DOHH2 (cell line): Measurements from ENCODE around the gene SARNP.

Experiments
- H3F3A ChIP-seq: fragments of 200-600 bp; sonication (generic), shearing (Covaris generic); 2 replicates; pipeline ENCODE4 v1.6.0; 2016; ENCODE audit warnings: antibody characterized with exemption, mild to moderate bottlenecking; ENCODE audit not compliant: control insufficient read depth, insufficient read depth
- H3K27ac ChIP-seq: fragments of 200-600 bp; sonication (generic); 2 replicates; pipeline ENCODE4 v1.5.1; 2014; ENCODE audit warnings: low read depth, mild to moderate bottlenecking, low read length, moderate library complexity
- H3K27me3 ChIP-seq: fragments of 200-600 bp; sonication (generic); 2 replicates; pipeline ENCODE4 v1.6.1; 2014; ENCODE audit warnings: mild to moderate bottlenecking, low read length, mixed read lengths; ENCODE audit not compliant: control insufficient read depth
- H3K36me3 ChIP-seq: fragments of 200-600 bp; sonication (generic); 2 replicates; pipeline ENCODE4 v1.6.1; 2014; ENCODE audit warnings: mild to moderate bottlenecking, low read length, moderate library complexity, mixed read lengths; ENCODE audit not compliant: control insufficient read depth
- H3K4me1 ChIP-seq: fragments of 200-600 bp; sonication (generic); 2 replicates; pipeline ENCODE4 v1.6.1; 2014; ENCODE audit warnings: mild to moderate bottlenecking, low read length, mixed read lengths; ENCODE audit not compliant: control insufficient read depth
- H3K4me2 ChIP-seq: fragments of 200-600 bp; sonication (generic); 2 replicates; pipeline ENCODE4 v1.6.0; 2014; ENCODE audit warnings: mild to moderate bottlenecking, low read length, moderate library complexity
- H3K4me3 ChIP-seq: fragments of 200-600 bp; sonication (generic); 2 replicates; pipeline ENCODE4 v1.5.1; 2014; ENCODE audit warnings: mild to moderate bottlenecking, low read length, mixed read lengths
- H3K79me2 ChIP-seq: fragments of 200-600 bp; sonication (generic); 2 replicates; pipeline ENCODE4 v1.6.1; 2014; ENCODE audit warnings: mild to moderate bottlenecking, low read length, mixed read lengths; ENCODE audit not compliant: control insufficient read depth
- H3K9me2 ChIP-seq: fragments of 200-600 bp; sonication (generic); replicated peaks from 2 replicates; pipeline ENCODE4 v1.6.1; 2014; ENCODE audit warnings: mild to moderate bottlenecking, low read length, mixed read lengths; ENCODE audit not compliant: control insufficient read depth
- H3K9me3 ChIP-seq: fragments of 200-600 bp; sonication (generic); 2 replicates; pipeline ENCODE4 v1.6.1; 2014; ENCODE audit warnings: antibody characterized with exemption, low read length, mixed read lengths; ENCODE audit not compliant: control insufficient read depth, insufficient read depth
- H4K20me1 ChIP-seq: fragments of 200-600 bp; sonication (generic); 2 replicates; pipeline ENCODE4 v1.6.0; 2014; ENCODE audit warnings: low read depth, mild to moderate bottlenecking, antibody characterized with exemption, low read length, moderate library complexity; ENCODE audit not compliant: control insufficient read depth, insufficient read depth
- EZH2phosphoT487 ChIP-seq: fragments of 200-600 bp; sonication (generic); IDR thresholded peaks from 2 replicates; pipeline ENCODE4 v1.6.1; 2017; ENCODE audit warnings: borderline replicate concordance, mild to moderate bottlenecking, antibody characterized with exemption, low read length, moderate library complexity, mixed read lengths
- TF ChIP-seq, protein P1 (sequence below): fragments of 200-600 bp; sonication (generic); IDR thresholded peaks from one replicate; pipeline ENCODE4 v1.5.1; 2014; ENCODE audit warnings: antibody characterized with exemption, mild to moderate bottlenecking, low read depth, low read length; ENCODE audit not compliant: poor library complexity, severe bottlenecking

SARNP gene

DNA sequence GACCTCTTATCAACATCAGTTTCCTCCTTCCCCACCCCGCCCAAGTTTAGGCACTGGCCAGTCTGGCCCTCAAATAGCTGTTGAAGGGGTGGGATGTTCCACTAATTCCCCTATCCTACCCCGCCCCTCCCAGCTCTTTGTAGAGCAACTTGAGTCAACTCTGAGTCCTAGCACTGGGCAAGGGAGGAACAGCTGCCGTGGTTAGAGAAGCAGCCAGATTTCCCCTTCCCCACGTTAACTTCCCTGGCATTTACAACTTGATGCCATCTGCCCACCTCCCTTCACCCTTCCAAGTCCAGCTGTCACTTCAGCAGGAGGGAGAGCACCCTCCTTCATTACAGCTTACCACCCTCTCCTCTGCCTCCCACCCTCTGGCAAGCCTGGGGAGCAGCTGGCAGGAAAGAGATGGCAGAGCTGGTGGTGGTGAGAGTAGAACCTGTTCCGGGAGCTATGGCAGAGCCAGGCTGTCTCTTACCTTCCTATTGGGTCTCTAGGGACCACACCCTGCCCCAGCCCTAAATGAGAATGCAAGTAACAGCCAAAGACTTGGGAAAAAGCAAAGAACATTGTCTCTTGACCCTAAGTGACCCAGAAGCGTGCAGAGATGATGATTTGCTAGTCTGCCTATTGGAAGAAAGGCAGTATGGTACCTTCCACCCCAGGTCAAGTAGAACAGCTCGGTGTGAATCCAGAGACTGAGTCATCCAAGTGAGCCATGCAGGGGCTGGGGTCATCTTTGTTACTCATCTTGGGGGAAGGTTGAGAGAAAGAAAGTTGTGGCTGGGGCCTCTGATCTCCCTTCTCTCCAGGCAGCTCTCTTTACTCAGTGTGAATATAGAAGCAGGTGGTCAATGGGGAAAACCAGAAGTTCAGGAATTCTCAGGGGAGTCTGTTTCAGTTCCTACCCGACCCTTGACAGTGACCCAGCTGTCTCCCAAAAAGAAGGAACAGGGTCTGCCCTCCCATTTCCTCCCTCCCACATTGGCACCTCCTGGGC is 100.2 kb downstream of the SARNP start:
- H3F3A ChIP-seq: peaks cover 3% of the 10 kb centered on the region; the same call in 1 of the 2 replicates
- no peak for TF ChIP-seq EZH2phosphoT487
- peaks cover 30% of the 10 kb centered on the region for H3K4me1 ChIP-seq

DNA sequence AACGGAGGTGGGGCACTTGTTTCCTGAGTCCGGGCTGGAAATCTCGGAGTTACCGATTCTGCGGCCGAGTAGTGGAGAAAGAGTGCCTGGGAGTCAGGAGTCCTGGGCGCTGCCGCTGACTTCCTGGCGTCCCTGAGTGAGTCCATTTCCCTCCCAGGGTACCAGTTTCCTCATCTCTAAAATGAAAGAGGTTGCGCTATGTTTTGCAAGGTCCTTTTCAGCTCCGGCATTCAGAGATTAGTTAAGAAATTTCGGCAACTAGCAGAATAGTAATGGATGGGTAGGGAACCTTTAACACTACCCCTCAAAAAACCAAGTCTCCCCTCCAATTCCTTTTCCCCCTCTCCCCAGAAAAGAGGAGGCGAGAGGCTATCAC is 101.0 kb downstream of the SARNP start:
- peak overlapping the region; percentile 77 for H3K27ac ChIP-seq

More for the DNA sequence above, 100.2 kb downstream of the SARNP start:
- no peaks in the 10 kb centered on the region for H3K9me3 ChIP-seq
- peak overlapping the region; percentile 89 for H3K4me2 ChIP-seq
- peaks cover 5% of the 10 kb centered on the region for H3K27me3 ChIP-seq
- peaks cover 19% of the 10 kb centered on the region for H3K79me2 ChIP-seq
- no peaks in the 10 kb centered on the region for H3K9me2 ChIP-seq
- peak overlapping the region; percentile 77 for H3K27ac ChIP-seq
- no peaks in the 10 kb centered on the region for H4K20me1 ChIP-seq
- H3K36me3 ChIP-seq: peaks cover 16% of the 10 kb centered on the region; the same call in 1 of the 2 replicates
- peak overlapping the region; percentile 92 for H3K4me3 ChIP-seq

DNA sequence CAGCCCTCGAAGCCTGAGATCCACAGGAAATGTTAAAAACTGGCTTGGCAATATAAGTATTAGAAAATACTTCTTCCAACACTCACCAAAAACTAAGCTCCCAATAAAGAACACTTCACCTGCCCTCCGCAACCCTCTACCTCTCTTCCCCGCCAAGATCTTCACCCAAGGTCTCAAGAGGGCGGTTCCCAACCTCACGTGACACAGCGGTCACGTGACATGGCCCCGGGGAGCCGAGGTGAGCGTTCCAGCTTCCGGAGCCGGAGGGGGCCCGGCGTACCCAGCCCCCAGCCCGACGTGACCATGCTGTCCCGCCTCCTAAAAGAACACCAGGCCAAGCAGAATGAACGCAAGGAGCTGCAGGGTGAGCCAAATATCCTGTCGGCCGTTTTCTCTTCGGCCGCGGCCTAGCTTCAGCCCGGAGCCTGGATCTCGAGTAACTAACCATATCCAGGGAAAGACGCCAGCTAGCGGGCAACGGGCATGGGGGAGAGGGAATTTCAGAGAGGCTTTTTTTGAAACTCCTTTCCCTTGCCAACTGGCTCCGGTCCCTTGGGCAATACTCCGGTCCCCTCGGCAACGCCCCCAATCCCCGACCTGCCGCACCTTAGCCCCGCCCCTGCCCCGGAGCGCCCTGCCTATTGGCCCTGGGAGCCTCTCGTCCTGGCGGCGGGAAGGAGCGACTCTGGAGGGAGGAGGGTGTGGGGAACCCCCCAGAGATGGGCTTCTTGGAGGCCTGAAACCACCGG is 101.5 kb downstream of the SARNP start, which contains the start of gene BLOC1S1:
BLOC1S1 (plus strand) TSS at position 214 of the 749 bp plus-strand sequence; CDS start at position 220, 6 bp downstream.
- Histone ChIP-seq H3K9me2 (no peaks in the 10 kb centered on the region), H3K36me3 (peaks cover 16% of the 10 kb centered on the region; the same call in 1 of the 2 replicates), H3K27ac (peak within 1 kb of the TSS; percentile 77), H3K4me3 (peak within 1 kb of the TSS; percentile 92), H4K20me1 (no peaks in the 10 kb centered on the region), H3K27me3 (peaks cover 12% of the 10 kb centered on the region), H3K9me3 (no peaks in the 10 kb centered on the region), H3K4me1 (peaks cover 31% of the 10 kb centered on the region), H3K79me2 (peaks cover 19% of the 10 kb centered on the region), H3K4me2 (peak within 1 kb of the TSS; percentile 89), H3F3A (peaks cover 3% of the 10 kb centered on the region; the same call in 1 of the 2 replicates)
- TF ChIP-seq, protein P1, sequence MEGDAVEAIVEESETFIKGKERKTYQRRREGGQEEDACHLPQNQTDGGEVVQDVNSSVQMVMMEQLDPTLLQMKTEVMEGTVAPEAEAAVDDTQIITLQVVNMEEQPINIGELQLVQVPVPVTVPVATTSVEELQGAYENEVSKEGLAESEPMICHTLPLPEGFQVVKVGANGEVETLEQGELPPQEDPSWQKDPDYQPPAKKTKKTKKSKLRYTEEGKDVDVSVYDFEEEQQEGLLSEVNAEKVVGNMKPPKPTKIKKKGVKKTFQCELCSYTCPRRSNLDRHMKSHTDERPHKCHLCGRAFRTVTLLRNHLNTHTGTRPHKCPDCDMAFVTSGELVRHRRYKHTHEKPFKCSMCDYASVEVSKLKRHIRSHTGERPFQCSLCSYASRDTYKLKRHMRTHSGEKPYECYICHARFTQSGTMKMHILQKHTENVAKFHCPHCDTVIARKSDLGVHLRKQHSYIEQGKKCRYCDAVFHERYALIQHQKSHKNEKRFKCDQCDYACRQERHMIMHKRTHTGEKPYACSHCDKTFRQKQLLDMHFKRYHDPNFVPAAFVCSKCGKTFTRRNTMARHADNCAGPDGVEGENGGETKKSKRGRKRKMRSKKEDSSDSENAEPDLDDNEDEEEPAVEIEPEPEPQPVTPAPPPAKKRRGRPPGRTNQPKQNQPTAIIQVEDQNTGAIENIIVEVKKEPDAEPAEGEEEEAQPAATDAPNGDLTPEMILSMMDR: no peak
- no peak for TF ChIP-seq EZH2phosphoT487

More for the DNA sequence above, 101.0 kb downstream of the SARNP start:
- Histone ChIP-seq H3K4me3 (peak overlapping the region; percentile 92), H3K36me3 (peaks cover 16% of the 10 kb centered on the region; the same call in 1 of the 2 replicates), H3K79me2 (peaks cover 19% of the 10 kb centered on the region), H3F3A (peaks cover 3% of the 10 kb centered on the region; the same call in 1 of the 2 replicates), H3K9me2 (no peaks in the 10 kb centered on the region), H3K4me1 (peaks cover 30% of the 10 kb centered on the region), H3K4me2 (peak overlapping the region; percentile 89), H4K20me1 (no peaks in the 10 kb centered on the region), H3K27me3 (peaks cover 11% of the 10 kb centered on the region), H3K9me3 (no peaks in the 10 kb centered on the region)
- TF ChIP-seq, protein P1: no peak
- TF ChIP-seq EZH2phosphoT487: no peak
